SK-N-SH treated with all-trans-retinoic acid at 6 μM for 48 hours (cell line): ENCODE data around the gene HS3ST3B1.

Source experiments
- ATAC-seq: fragments of 200-7000 bp; cut with Tn5 transposase; 3 replicates; pipeline ENCODE4 v1.9.1; 2020; ENCODE audit warnings: mild to moderate bottlenecking, moderate library complexity
- ARNTL ChIP-seq: fragments of 450-650 bp; formaldehyde crosslinking; IDR thresholded peaks from 2 replicates; pipeline ENCODE4 v1.5.0; 2020; ENCODE audit warnings: low read depth, mild to moderate bottlenecking, moderate library complexity, borderline replicate concordance
- BACH2 ChIP-seq: fragments of 250-450 bp; sonication (Bioruptor Pico); IDR thresholded peaks from 2 replicates; pipeline ENCODE4 v1.9.0; 2021; ENCODE audit warnings: mild to moderate bottlenecking, borderline replicate concordance
- CREB5 ChIP-seq: fragments of 250-450 bp; sonication (Bioruptor Pico); IDR thresholded peaks from 2 replicates; pipeline ENCODE4 v1.5.1; 2020; ENCODE audit warnings: low read depth, mild to moderate bottlenecking, moderate library complexity
- CSDC2 ChIP-seq: fragments of 250-450 bp; sonication (Bioruptor Pico); IDR thresholded peaks from 2 replicates; pipeline ENCODE4 v1.5.0; 2020; ENCODE audit warnings: mild to moderate bottlenecking, moderate library complexity
- CSRNP3 ChIP-seq: fragments of 250-450 bp; sonication (Bioruptor Pico); IDR thresholded peaks from 2 replicates; pipeline ENCODE4 v1.5.1; 2021; ENCODE audit warnings: mild to moderate bottlenecking, moderate library complexity
- ESRRG ChIP-seq: fragments of 250-450 bp; sonication (Bioruptor Pico); IDR thresholded peaks from 2 replicates; pipeline ENCODE4 v1.6.1; 2021; ENCODE audit warnings: mild to moderate bottlenecking
- GLIS3 ChIP-seq: fragments of 250-450 bp; sonication (Bioruptor Pico); IDR thresholded peaks from 2 replicates; pipeline ENCODE4 v1.5.0; 2020; ENCODE audit warnings: mild to moderate bottlenecking, moderate library complexity
- ISL1 ChIP-seq: fragments of 250-450 bp; sonication (Bioruptor Pico); IDR thresholded peaks from 2 replicates; pipeline ENCODE4 v2.1.2; 2022; ENCODE audit warnings: mild to moderate bottlenecking, moderate library complexity
- OSR1 ChIP-seq: fragments of 250-450 bp; sonication (Bioruptor Pico); IDR thresholded peaks from 2 replicates; pipeline ENCODE4 v1.8.0; 2022; ENCODE audit warnings: moderate library complexity, mild to moderate bottlenecking, inconsistent platforms
- PATZ1 ChIP-seq: fragments of 250-450 bp; sonication (Bioruptor Pico); IDR thresholded peaks from 2 replicates; pipeline ENCODE4 v1.8.0; 2020; ENCODE audit warnings: mild to moderate bottlenecking, moderate library complexity, borderline replicate concordance
- POU6F1 ChIP-seq: fragments of 250-450 bp; sonication (Bioruptor Pico); IDR thresholded peaks from 2 replicates; pipeline ENCODE4 v1.8.0; 2021; ENCODE audit warnings: low read depth, mild to moderate bottlenecking, moderate library complexity, borderline replicate concordance
- PPARA ChIP-seq: fragments of 250-450 bp; sonication (Bioruptor Pico); IDR thresholded peaks from 2 replicates; pipeline ENCODE4 v1.5.0; 2020; ENCODE audit warnings: mild to moderate bottlenecking, borderline replicate concordance
- RARB ChIP-seq: fragments of 250-450 bp; sonication (Bioruptor Pico); IDR thresholded peaks from 2 replicates; pipeline ENCODE4 v1.8.0; 2021; ENCODE audit warnings: mild to moderate bottlenecking, moderate library complexity
- SNAI2 ChIP-seq: fragments of 250-450 bp; sonication (Bioruptor Pico); IDR thresholded peaks from 2 replicates; pipeline ENCODE4 v1.5.0; 2020; ENCODE audit warnings: mild to moderate bottlenecking, moderate library complexity
- TCF4 ChIP-seq: fragments of 250-450 bp; sonication (Bioruptor Pico); IDR thresholded peaks from 2 replicates; pipeline ENCODE4 v1.8.0; 2021; ENCODE audit warnings: mild to moderate bottlenecking, moderate library complexity, borderline replicate concordance
- TOX ChIP-seq: fragments of 250-450 bp; sonication (Bioruptor Pico); IDR thresholded peaks from 2 replicates; pipeline ENCODE4 v1.8.0; 2021; ENCODE audit warnings: mild to moderate bottlenecking, moderate library complexity, borderline replicate concordance
- ZC3H10 ChIP-seq: fragments of 250-450 bp; sonication (Bioruptor Pico); IDR thresholded peaks from 2 replicates; pipeline ENCODE4 v1.5.1; 2021; ENCODE audit warnings: mild to moderate bottlenecking, moderate library complexity
- ZFP3 ChIP-seq: fragments of 250-450 bp; sonication (Bioruptor Pico); IDR thresholded peaks from 2 replicates; pipeline ENCODE4 v1.5.0; 2020; ENCODE audit warnings: mild to moderate bottlenecking, moderate library complexity
- ZNF565 ChIP-seq: fragments of 450-650 bp; formaldehyde crosslinking; conservative IDR thresholded peaks from 2 replicates; pipeline ENCODE4 v1.5.0; 2020; ENCODE audit warnings: low read depth, mild to moderate bottlenecking, moderate library complexity
- ZNF8 ChIP-seq: fragments of 450-650 bp; formaldehyde crosslinking; IDR thresholded peaks from 2 replicates; pipeline ENCODE4 v1.5.0; 2020; ENCODE audit warnings: mild to moderate bottlenecking, moderate library complexity

Gene HS3ST3B1

GRCh38 chr17:14295676-14296075 is 5.2 kb upstream of the HS3ST3B1 start (continued):
- TF ChIP-seq CSRNP3 (CRISPR knock-in tag) (no peak), CSDC2 (CRISPR knock-in tag) (no peak)
- TF ChIP-seq, all 23 proteins: peak for 0

GRCh38 chr17:14296166-14296910 is 4.5 kb upstream of the HS3ST3B1 start:
- no peak for TF ChIP-seq ZNF565 (CRISPR knock-in tag)
- TF ChIP-seq PPARA (CRISPR knock-in tag), result no peak
- no peak for TF ChIP-seq ARNTL (CRISPR knock-in tag)
- TF ChIP-seq ESRRG (CRISPR knock-in tag), result no peak
- TF ChIP-seq GLIS3 (CRISPR knock-in tag), result no peak
- no peak for TF ChIP-seq PATZ1 (CRISPR knock-in tag)
- no peak for TF ChIP-seq ZC3H10 (CRISPR knock-in tag)
- no peak for TF ChIP-seq RARB
- TF ChIP-seq TOX (CRISPR knock-in tag), result no peak
- no peak for TF ChIP-seq CSRNP3 (CRISPR knock-in tag)
- TF ChIP-seq POU6F1, result no peak
- TF ChIP-seq ZFP3 (CRISPR knock-in tag), result no peak
- no peak for TF ChIP-seq TCF4
- no peak for TF ChIP-seq CSDC2 (CRISPR knock-in tag)
- TF ChIP-seq ZNF8 (CRISPR knock-in tag), result no peak
- no peak for TF ChIP-seq SNAI2 (CRISPR knock-in tag)
- TF ChIP-seq BACH2 (CRISPR knock-in tag), result no peak
- TF ChIP-seq, all 23 proteins: peak for 0
- ATAC-seq, result no peak

- TF ChIP-seq ZNF8 (CRISPR knock-in tag) (no peak), GLIS3 (CRISPR knock-in tag) (no peak), TOX (CRISPR knock-in tag) (no peak), CREB5 (CRISPR knock-in tag) (no peak)
- TF ChIP-seq, all 23 proteins: peak for 0
- no peak for ATAC-seq
Measured at GRCh38 chr17:14297161-14297851, 3.6 kb upstream of the HS3ST3B1 start.

- no peak for ATAC-seq
- TF ChIP-seq ZFP3 (CRISPR knock-in tag), result no peak
- TF ChIP-seq POU6F1, result no peak
- TF ChIP-seq ISL1 (CRISPR knock-in tag), result no peak
- no peak for TF ChIP-seq PPARA (CRISPR knock-in tag)
- TF ChIP-seq CSRNP3 (CRISPR knock-in tag), result no peak
- no peak for TF ChIP-seq ZNF8 (CRISPR knock-in tag)
- TF ChIP-seq OSR1 (CRISPR knock-in tag), result no peak
Measured at GRCh38 chr17:14298221-14298946, 2.5 kb upstream of the HS3ST3B1 start.
